Anterior cingulate cortex (tissue), 58 donors: ENCODE results near the gene BLOC1S4.
A peak's percentile ranks its signal among the peaks of the same experiment; 100 is the strongest.

Experiments used
- DNase-seq, 58 donors: peaks; one replicate each; lab custom pipeline; 2025; lab: John Stamatoyannopoulos, UW

Gene BLOC1S4

DNA sequence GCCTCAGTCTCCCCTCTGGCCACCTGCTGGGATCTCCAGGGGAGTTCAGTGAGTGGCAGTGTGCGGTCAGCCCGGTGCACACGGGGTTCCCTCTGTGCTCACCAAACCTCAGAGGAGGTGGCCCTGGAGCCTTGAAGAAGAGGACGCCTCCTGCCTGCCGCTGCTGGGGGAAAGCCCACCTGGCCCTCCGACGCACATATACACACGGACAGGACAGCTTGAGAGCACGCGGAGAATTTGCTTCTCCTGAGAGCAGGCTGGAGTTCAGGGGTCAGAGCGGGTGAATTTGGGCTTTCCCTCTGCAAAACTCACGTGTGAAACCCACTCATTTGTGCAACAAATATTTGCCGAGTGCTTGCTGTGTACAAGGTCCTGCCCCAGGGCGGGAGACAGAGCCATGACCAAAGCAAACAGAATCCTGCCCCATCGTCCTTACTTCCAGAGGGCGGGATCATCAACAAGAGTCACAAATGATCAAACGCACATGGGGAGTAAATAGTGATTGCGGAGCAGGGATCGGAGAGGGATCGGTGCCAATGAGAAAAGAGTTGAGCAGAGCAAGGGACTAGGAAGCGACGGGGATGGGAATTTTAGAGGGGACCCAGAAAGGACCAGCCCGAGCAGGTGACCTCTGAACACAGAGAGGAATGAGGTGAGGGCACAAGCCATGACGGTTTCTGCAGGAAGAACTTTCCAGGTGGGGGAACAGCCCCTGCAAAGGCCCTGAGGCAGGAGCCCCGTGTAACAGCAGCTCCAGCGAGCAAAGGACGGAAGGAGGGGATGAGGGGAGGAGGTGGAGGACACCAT is 17.6 kb downstream of the BLOC1S4 start:
- no peak for DNase-seq

DNA sequence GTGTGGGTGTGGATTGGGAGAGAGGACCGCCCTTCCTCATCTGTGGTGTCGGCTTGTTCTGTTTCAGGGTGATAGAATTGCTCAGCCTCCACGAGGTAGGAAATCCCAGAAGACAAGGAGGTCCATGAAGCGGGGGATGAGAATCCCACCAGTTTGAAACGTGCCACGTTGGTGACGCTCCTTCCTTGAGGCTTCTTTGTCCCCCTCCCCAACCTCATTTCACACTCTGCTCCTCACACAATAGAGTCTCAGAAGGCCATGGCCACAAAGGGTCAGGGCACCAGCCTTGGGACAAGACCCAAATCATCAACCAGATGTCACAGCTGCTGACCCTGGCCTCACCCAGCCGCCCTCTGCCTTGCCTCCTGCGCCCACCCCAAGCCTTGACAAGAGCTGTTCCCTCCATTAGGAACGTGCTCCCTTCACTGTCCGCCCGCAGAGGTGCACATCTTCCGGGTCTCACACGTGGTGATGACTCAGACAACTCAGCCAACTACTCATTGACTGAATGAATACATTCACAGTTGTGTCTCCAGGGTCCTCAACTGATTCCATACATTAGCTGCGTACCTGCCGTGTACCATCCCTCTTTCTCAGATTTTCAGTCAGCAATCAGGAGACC is 18.3 kb downstream of the BLOC1S4 start:
- DNase-seq = no peak

DNA sequence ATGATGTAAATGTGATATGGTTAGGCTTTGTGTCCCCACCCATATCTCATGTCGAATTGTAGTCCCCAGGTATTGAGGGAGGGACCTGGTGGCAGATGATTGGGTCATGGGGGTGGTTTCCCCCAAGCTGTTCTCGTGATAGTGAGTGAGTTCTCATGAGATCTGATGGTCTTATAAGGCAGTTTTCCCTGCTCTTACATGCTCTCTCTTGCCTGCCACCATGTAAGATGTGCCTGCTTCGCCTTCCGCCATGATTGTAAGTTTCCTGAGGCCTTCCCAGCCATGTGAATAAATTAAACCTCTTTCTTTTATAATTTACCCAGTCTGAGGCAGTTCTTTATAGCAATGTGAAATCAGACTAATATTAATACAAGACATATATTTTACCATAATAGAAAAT is 23.9 kb downstream of the BLOC1S4 start:
- no peak for DNase-seq

DNA sequence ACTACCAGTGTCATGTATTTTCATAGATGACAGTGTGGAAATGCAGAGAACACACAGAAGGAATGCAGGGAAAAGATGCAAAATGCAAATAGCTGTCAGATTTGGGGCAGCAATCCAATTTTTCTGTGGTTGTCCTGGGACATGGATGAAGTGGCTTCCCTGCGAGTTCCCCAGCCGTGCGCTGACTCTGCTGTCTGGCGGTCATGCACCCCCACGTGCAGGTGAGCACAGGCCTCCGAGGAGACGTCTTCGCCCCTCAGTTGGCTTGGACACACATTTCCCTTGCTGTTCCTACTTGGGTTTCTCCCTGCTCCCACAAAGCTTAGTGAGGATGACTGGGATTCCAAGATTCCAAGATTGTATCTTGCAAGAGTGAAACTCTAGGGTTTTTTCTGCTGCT is 24.4 kb downstream of the BLOC1S4 start:
- DNase-seq = no peak

DNA sequence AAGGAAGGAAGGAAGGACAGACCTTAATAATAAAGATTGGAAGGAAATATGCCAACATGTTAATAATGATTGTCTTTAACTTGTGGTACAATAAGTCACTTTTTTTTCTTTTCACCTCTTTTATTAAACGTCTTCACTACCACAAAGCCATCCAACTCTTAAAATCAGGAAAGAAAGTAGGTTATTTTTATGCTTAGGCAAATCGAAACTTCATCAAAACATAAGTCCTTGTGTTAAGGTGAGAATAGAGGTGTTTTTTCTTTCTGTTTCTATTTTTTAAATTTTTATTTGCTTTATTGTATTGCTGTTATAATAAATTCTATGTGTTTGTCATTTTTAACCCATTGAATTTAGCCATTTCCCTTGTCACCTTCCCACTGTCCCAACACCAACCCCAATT is 26.5 kb downstream of the BLOC1S4 start:
- DNase-seq = no peak

DNA sequence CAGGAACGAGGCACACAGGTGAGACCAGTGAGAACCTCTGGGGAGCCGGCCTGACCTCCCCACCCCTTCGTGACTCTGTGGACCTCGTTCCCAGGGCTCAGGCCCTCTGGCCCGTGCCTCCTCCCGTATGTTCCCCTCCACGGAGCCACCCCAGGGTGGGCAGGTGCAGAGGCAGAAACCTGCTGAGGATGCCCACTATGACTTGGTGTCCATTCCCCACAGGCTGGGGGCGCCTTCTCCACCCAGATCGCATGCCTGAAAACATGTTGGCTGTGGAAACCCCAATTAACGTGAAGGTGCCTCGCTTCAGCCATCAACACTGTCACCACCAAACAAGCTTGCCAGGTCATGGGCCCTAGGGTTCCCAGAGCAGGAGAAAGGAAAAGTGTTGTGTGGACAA is 27.0 kb downstream of the BLOC1S4 start:
- no peak for DNase-seq

DNA sequence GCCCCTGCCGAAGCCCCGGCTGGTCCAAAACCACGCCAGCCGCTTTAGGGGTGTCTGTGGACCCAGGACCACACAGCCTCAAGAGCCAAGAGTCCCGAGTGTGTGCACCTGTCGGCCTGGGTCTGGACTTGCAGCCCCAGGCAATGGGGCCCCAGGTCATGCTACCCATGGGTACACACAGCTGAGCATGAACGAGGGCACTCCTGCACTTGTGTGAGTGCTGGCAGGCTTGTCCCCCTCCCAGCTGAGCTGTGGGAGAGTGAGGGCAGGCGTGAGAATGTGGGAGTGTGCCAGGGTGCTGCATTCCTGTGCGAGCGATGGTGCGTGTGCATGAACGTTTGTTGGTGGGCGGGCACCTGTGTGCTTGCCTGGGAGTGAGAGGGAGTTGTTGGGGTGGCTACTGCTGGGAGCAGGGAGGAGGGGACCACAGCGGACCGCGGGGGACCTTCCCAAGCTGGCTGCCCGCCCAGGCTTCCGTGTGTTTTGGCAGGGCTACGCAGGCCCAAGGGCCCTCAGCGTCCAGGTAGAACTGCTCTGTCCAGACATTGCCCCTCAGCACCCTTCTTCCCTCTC is 30.8 kb downstream of the BLOC1S4 start:
- no peak for DNase-seq

DNA sequence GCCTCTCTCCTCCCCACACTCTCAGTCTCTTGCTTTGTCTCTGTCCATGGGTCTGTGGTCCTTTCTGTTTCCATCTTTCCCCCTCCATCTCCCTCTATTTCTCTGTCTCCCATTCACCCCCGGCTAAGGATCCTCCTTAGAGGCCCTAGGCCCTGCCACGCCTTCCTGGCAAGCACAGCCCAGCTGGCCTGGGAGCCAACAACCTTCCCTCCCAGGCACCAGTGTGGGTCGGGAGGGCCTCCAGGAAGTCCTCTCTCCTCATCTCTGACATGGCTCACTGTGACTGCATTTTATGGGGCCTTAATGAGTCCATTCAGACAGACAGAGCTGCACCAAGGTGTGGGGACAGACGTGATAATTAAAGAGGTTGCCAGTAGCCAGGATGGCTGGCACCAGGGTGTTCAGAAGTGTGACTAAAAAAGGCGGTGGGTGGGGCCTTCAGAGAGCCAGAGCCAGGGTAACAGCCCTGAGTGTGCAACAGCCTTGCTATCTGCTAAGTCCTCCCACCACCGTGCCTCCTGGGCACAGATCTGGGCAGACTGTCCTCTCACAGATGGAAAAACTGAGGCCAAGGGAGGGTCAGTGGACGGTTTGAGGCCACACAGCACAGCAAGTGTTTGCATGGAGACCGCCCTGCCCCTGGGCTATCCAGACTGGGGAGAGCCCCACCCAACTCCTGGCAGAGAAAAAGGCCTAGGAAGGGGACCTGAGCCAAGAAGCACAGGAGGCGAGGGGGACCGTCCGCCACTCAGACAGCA is 31.5 kb downstream of the BLOC1S4 start:
- no peak for DNase-seq

DNA sequence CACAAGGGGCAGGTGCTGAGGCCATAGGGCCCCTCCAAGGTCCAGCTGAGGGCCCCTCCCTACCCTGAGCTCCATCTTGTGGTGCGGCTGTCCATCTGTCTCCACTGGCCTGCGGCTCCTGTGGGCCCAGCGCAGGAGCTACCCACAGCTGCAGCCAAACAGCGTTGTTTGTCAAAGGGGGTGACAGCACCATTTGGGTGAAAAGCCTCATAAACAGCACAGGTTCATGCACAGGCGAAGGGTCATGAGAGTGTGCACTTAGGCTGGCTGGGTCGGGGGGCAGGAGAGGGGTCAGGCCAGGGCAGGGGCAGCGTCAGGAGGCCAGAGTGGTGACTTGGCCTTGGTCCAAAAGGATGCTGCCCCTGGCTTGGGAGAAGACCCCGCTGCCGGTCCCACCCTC is 32.3 kb downstream of the BLOC1S4 start:
- no peak for DNase-seq

DNA sequence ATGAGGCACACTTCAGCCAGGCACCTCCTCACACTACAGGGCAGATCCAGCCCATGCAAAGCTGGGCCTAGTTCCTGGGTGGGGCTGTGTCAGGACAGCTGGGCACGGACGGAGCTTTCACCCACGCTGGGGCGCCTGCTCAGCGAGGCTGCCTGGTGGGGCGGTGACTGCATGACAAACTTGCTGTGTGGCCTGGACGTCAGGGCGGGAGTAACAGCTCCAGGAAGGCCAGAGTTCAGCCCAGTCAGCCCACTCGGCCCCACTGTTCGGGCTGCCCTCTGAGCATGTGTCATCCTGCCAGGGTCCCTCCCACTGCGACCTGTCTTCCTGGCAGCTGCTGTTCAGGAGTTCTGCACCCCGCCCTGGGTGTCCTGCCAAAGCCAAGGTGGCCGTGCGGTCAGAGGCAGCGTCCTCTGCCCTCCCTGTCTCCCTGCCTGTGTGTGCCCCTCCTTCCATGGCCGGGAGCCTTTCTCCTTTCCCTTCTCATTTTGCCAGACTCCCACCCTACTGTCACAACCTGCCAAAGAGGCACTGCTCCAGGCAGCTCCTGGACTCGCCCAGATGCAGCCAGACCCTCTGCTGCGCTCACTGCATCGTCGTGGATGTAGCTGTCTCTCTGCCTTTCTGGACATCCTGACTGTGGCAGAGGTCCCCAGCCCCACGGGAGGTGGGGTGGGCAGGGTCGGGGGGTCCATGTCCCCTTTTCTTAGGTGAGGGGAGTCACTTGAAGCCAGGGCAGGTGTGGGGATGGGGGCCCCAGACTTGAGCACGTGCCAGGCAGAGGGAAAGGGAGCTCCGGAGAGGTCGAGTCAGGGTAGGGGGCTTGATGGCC is 33.6 kb downstream of the BLOC1S4 start:
- no peak for DNase-seq

DNA sequence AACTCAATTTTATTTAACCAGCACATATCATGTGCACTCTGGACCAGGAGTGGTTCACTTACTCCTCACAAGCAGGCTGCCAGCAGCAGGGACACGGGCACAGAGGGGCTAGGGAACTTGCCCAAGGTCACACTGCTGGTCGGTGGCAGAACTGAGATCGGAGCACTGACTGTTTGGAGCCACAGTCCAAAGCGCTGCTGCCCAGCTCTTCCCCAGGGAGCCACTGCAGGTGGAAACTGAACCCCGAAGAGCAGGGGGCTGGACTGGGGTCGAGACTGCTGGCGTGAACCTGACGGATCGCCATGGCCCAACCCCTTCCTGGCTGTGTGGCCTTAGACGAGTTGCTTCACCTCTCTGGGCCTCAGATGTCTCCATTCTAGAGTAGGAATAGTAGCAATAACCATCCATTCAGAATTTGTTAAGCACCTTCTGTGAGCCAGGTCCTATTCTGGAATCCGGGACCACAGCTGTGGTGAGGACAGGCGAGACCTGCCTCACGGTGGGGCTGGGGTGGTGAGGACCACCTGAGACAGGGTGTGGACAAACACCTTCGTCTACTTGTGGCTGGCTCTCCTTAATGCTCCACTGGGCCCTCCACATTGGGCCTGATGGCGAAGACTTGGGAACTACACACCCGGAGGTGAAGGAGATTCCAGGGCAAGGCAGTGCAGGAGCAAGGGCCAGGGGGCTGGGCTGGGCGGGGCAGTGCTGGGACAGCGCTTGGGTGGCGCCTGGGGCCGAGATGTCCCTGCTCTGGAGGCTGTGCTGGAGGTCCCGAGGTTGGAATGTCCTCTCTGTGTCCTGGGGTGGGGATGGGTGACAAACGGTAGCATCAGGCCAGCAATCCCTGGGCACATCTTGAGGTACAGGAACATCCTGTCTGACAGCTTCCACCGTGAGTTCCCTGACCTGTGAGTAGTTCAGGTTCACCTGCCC is 34.6 kb downstream of the BLOC1S4 start:
- no peak for DNase-seq

DNA sequence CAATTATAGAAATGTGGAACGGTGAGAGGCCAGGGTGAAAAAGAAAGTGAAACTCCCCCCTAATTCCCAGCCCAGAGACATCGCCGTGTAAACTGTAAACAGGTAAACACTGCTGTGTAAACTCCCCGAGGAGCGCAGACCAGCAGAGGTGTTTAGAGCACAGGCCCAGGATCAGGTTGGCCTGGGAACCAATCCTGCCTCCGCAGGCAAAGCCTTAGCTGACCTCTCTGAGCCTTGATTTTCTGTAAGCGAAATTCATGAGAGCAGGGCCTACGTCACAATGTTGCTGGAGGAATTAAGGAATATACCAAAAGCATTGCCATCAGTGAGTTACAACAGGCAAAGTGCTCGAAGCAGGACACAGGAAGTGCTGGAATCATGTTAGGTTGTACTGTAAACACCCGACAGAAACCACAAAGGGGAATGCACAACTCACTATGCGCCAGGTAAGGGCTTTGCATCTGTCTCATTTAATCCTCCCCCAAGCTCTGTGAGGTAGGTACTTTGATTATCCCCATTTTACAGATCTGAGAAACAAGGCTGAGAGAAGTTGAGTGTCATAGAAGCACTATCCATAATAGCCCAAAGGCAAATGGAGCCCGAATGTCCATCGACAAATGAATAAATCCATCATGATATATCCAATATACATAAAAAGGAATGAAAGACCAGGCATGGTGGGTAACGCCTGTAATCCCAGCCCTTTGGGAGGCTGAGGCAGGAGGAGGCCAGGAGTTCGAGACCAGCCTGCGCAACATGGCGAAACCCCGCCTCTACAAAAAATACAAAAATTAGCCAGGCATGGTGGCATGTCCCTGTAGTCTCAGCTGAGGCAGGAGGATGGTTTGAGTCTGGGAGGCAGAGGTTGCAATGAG is 35.9 kb downstream of the BLOC1S4 start:
- no peak for DNase-seq

DNA sequence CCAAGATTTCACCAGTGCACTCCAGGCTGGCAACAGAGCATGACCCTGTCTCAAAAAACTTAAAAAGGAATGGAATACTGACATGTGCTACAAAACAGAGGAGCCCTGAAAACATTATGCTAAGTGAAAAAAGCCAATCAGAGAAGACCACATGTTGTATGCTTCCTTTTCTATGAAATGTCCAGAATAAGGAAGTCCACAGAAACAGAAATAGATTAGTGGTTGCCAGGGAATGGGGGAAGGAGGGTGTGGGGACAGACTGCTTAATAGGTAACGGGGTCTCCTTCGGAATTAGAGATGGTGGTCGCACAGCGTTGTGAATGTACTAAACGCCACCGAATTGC is 36.5 kb downstream of the BLOC1S4 start:
- no peak for DNase-seq

DNA sequence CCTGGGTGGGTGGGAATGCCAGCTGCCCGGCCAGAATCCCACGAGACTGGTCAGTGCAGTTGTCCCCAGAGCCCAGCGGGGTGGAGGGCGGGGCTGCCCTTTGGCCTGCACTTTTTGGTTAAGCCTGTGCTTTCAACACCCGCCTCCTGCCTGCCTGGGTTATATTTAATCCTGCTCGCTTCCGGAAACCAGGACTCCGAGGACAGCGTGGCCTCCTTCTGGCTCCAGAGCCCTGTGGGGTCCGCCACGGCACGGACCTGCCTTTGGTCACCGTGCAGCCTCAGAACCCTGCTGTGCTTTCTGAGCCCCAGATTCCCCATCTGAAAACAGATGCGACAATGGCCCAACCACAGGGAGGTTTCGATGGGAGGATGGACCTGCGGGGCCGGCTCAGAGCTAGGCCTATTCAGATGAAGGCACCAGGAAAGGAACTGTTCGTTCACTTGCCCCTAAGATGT is 37.2 kb downstream of the BLOC1S4 start:
- peak in 9 of 58 donors; percentile 14 to 56 (median 30) for DNase-seq

DNA sequence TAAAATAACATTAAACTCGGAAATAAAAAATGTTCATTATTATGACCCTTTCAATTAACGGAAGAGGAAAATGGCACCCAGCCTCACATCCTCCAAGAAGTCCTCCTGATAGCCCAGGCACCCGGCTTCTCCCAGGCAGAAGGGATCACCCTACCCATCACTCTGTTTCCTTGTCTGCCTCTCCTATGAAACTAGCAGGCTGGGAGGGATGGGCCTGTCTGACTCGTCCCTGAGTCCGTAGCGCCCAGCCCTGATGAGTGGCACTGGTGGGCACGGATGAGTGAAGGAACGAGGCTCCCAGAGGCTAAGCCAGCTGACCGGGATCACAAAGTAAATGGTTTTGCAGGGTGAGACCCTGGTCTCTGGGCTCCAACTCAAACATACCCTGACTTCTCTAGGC is 37.9 kb downstream of the BLOC1S4 start:
- no peak for DNase-seq

DNA sequence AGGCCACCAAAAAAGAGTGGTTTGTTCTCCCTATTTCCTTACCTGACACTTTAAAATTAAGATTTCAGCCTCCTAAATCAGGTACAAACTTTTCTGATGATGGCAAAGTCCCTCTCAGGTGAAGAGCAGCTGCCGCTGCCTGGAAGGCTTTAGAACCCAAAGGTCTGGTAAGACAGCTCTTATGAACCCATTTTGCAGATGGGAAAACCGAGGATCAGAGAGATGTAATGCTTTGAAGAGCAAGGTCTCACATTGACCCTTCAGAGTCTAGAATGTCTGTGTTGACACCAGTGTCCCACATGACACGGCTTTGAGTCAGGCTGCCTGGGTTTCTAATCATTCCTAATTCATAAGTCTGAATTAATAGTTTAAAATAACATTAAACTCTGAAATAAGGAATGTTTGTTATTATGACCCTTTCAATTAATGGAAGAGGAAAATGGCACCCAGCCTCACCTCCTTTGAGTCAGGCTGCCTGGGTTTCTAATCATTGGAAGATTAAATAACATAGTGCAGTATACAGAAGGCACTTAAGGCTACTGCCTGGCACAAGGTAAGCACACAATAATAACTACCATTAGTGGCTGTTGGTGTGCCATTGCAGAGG is 38.6 kb downstream of the BLOC1S4 start:
- no peak for DNase-seq

DNA sequence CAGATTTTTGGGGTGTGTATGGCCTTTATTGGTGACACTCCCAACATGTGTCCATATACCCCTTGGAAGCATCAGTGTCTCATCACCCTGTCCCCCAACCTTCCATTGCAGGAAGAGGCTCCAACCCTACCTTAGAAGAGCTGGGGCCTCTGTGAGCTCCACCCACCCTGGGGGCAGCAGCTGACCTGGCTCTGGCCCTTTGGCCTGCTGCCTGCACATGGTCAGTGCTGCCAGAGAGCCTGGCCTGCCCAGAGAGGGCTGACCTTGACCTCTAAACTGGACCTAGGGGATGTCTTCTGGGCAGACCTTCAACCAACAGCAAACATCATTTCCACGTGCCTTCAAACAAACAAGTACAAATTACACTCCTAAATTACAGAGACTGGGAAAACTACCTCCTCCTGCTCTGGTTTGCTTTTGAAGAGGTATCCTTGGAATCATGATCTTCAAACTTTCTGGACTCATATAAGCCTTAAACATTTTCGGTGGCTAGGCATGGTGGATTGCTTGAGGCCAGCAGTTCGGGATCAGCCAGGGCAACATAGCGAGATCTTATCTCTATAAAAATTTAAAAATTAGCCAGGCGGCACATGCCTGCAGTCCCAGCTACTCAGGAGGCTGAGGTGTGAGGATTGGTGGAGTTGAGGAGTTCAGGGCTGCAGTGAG is 39.2 kb downstream of the BLOC1S4 start:
- no peak for DNase-seq
